Left renal cortex interstitium (tissue), 4 donors: ENCODE data around the gene CASP2. TPM values are rescaled to one million over a fixed set of nuclear protein-coding genes. Genes with fewer than 3 reads are reported as not detected.

Experiments used
- DNase-seq, 4 donors: peaks; one replicate each; pipeline ENCODE4 v3.0.0-alpha.2; 2013; ENCODE audit warnings: low read depth in 4 of 4, low spot score in 2 of 4, missing footprints in 1 of 4
- polyA plus RNA-seq, 4 donors: library from polyadenylated mRNA; unstranded; fragments of 120-200 nt; gene quantifications; one replicate each; pipeline ENCODE4 v1.2.1, GENCODE V29; 2013; ENCODE audit not compliant: insufficient read length in 4 of 4

The CASP2 gene
- polyA plus RNA-seq: 10 to 100 TPM; 42.5 to 61.9 (median 53.3) TPM

DNA sequence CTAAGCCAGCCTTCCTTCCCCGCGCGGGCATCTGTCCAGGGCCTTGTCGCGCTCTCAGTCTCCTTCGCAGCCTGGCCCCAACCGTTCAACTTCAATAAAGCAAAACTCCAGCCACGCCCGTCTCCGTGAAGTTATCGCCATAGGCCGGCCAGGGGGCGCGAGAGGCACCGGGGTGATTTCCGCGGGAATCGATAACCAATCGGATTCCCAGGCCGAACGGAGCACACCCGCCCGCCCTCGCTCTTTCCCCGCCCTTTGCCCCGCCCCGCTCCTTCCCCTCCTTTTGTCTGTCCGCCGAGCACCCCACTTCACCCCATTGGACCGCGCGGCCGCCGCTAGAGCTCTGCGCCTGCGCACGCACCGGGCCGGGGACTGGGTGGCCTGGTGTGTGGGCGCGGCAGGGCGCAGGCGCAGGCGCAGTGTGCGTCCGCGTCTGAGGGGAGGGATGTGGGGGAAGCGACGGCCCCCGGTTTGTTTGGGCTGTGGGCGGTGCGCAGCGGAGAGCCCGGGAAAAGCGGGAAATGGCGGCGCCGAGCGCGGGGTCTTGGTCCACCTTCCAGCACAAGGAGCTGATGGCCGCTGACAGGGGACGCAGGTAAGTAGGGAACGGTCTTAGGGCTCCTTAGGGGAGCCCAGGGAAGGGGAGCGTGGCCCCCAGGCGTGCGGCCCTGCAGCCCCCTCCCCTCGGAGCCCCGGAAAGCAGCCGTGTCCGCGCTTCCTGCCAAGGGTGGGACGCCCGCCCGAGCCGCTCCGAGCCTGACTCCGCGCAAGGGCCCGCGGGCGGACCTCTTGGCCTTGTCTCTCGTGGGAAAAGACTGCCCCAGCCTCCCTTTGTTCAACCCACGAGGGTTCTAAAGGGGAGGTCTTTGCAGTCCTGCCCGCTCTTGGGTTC lies at the start of gene CASP2:
Gene CASP2, plus strand, starts transcription at position 417 of the 892 bp plus-strand sequence. Its CDS starts 105 bp downstream, at position 522.
- peak in 3 of 4 donors; percentile 90 to 93 (median 90) for DNase-seq

DNA sequence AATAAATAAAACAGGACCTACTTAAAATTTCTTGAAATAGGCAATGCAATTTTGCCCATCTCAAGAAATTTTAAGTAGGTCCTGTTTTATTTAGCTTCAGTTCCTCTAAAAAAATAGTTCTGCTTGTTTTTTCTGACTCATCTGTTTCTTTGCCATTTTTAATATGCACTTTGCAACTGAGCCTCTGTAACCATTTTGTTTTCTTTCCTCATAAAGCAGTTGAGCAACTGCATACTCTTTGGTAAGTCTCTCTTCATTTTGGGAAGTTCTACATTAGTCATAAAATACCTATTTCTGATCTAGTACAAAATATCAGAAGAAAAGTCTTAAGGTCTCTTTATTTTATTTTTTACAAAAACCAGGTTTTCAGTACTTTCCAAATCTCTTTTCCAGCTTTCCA lies 48.3 kb upstream of the CASP2 start:
- DNase-seq: no peak

DNA sequence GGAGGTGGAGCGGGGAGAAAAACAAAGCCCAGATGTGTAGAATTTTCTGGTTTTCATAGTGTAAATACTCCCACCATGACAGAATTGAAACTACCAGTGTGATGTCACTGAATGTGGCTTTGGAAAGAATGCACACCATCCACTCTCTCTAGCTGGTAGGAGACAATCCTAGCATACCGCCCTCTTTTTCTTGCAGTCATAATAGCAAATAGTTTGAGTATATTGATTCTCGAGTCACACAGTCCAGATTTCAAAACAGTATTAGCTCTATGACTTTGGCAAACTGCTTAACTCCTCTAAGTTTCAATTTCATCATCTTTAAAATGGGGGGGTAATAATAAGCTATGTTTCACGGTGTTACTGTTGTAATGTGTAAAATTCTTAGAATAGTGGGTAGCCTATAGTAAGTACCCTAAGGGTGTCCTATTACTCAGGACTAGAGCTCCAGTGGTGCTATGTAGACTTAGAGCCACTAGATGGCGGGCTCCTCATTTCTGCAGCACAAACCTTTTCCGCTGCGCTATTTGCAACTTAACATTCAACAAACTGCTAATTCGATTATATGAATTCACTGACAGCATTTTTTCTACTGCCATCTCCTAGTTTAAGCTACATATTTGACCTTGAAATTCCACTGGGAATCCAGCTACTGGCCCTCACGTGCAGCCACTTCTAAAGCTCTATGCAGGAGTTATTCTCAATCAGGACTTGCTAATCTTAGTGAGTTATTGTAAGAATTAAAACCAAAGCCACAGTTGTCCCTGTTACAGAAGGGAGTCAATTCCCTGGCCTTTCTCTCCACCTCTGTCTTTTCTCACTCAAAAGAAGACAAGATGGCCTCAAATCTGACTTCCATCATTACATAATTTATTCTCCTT lies 47.6 kb upstream of the CASP2 start:
- DNase-seq: peak in 3 of 4 donors; percentile 57 to 65 (median 61)

DNA sequence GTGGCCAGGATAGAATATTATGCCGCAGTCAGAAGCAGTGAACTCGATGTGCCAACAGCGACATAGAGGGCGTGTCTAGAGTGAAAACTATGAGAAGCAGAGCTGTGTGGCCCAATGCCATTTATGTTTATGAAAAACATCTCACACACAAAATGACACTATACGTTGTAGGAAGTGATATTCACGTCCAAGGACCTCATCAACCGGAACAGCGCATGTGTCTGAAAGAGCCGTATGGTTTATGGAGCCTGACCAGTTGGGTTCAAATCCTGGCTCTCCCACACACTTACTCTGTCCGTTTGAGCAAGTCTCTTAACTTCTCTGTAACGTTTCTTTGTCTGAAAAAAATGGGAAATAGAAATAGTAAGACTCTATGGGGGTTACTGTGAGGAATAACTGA lies 45.8 kb upstream of the CASP2 start:
- DNase-seq: no peak

DNA sequence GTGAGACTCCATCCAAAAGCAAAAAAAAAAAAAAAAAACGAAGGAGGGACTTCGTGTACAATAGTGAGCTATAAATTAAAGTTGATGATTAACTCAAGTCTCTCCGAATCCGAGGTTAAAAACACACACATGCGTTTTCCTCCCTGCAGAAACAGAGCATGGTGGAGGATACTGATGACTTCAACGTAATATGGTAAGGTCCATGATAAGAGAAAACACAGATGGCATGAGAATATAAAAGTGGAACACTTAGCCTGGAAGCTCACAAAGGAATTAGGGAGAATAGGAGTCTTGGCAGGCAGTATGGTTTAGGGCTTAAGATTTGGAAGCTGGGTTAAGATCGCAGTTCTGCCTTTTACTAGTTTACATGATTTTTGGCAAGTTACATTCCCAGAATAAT lies 45.0 kb upstream of the CASP2 start:
- DNase-seq: no peak

DNA sequence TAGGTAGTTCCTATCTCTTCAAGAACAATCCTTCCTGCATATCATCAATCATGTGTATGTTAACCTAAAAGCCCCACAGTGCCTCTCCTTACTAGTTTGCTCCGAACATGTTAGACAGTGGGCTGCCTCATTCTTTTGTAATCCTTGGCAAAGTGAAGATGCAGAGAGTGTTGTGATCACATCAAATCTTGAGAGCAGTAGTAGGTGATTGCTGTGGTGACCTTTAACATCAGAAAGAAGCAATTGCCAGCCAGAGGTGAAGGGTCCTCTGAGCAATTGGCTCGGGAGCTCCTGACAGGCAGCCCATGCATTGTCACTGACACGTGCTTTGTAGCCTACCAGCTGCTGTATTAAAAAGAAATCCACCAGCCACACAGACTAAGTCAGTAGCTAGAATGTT lies 44.5 kb upstream of the CASP2 start:
- no peak for DNase-seq

DNA sequence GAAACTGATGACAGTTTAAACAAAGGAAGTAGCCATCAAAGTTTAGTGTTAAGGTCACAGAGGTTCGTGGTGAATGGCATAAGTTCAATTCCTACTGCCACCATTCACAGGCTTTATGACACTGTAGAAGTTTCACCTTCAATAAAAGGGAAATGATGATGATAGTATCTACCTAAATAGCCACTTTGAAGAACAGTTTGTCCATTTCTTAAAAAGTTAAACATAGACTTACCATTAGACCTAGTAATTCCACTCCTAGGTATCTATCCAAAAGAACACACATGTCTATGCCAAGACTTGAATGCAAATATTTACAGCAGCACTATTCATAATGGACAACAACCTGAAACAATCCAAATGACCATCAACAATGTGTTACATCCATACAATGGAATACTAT lies 43.8 kb upstream of the CASP2 start:
- DNase-seq: no peak

DNA sequence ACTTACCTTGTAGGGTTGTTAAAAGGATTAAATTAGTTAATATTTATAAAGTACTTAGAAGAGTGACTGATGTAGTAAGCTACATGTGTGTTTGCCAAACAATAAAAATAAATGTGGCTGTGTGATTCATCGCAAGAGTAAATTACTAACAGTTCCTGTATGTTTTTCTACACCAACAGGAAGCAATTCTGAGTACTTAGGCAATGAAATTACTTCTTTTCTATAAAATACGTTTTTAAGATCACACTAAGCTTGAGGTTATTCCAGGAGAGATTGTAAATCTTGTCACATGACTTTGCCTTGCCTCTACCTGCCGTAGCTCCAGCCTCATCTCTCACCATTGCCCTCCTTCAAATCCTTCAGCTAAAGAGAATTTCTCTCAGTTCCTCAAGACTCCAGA lies 43.0 kb upstream of the CASP2 start:
- no peak for DNase-seq

DNA sequence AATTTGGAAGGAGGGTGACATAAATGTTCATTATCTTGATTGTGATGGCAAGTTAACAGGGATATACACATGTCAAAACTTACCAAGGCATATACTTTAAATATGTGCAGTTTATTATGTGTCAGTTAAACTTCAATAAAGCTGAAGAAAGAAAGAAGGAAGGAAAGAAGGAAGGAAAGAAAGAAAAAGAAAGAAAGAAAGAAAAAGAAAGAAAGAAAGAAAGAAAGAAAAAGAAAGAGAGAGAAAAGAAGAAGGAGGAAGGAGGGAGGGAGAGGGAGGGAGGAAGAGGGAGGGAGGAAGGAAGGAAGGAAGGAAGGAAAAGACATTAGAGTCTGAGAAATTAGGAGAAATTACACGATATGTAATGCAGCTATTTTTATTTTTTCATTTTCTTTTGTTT lies 40.8 kb upstream of the CASP2 start:
- DNase-seq: no peak

DNA sequence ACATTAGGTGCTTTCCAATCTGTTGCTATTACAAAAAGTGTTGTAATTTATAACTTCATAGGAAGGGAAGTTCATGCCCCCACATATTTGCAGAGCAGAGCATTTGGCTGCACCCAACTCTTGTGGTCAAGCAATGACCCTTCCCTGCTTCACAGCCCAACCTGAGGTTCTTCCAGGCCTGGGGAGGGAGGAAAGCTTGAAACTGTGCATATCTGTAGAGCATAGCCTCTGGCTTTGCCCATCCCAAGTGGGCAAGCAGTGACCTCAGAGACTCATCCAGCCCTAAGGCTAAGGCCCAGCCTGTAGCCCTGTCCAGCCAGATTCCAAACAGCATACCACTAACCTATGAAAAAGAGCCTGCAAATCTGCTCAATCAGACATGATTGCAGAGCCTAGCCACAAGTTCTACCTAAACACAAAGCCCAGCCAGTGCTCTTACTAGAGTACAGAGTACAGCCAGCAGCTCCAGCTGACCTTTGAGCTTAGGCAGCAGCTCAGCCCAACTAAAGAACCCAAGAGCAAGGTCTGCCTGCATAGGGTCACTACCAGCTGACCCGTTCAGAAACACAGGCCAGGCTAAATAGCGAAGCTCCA lies 39.3 kb upstream of the CASP2 start:
- DNase-seq: no peak

DNA sequence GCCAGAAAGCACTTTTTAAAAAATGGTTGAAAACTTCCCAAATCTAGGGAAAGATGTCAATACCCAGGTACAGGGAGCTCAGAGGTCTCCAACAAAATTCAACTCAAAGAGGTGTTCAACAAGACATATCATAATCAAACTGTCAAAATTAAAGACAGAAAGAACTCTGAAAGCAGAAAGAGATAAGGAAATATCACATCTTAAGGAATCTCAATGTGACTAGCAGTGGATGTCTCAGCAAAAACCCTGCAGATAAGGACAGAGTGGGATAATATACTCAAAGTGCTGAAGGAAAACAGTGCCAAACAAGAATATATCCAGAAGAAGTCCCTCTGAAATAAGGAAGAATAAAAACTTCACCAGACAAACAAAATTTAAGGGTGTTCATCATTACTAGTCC lies 38.0 kb upstream of the CASP2 start:
- DNase-seq: no peak

DNA sequence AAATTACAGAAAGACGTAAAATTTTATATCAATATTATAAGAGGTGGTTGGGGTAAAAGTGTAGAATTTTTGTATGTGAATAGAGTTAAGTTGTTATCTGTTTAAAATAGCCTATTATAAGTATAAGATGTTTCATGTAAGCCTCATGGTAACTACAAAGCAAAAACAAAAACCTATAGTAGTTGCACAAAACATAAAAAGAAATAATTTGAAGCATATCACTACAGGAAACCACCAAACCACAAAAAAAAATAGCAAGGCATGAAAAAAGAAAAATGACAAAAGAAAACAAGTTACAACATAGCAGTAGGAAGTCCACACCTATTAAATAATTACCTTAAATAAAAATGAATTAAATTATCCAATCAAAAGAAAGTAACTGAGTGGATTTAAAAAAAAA lies 37.3 kb upstream of the CASP2 start:
- DNase-seq: no peak

DNA sequence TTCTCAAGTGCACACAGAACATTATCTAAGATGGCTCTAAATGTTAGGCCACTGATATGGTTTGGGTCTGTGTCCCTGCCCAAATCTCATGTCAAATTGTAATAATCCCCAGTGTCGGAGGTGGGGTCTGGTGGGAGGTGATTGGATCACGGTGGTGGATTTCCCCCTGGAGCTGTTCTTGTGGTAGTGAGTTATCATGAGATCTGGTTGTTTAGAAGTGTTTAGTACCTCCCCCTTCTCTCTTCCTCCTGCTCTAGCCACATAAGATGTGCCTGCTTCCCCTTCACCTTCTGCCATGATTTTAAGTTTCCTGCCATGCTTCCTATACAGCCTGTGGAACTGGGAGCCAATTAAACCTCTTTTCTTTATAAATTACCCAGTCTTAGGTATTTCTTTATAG lies 36.1 kb upstream of the CASP2 start:
- no peak for DNase-seq

DNA sequence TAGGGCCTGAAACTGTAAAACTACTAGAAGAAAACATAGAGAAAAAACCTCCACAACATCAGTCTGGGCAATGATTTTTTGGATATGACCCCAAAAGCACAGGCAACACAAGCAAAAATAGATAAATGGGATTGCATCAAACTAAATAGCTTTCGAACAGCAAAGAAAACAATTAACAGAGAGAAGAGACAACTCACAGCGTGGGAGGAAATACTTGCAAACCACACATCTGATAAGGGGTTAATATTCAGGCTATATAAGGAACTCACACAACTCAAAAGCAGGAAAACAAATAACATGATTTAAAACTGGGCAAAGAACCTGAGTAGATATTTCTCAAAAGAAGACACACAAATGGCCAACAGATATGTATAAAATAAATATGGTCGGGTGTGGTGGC lies 32.6 kb upstream of the CASP2 start:
- DNase-seq: no peak

DNA sequence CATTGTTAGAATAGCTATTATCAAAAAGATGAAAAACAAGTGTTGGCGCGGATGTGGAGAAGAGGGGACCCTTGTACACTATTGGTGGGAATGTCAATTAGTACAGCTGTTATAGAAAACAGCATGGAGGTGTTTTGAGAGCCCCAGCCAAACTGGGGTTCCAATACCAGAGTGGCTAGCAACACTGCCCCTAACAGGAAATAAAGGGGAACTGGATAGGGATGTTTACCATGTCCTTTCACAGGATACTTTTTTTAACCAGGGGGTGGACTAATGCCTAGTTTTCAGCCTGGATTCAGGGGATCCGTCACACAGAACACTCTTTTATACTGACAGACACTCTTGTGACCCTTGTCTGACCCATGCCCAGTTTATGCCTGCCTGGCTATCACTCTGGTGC lies 31.8 kb upstream of the CASP2 start:
- no peak for DNase-seq

DNA sequence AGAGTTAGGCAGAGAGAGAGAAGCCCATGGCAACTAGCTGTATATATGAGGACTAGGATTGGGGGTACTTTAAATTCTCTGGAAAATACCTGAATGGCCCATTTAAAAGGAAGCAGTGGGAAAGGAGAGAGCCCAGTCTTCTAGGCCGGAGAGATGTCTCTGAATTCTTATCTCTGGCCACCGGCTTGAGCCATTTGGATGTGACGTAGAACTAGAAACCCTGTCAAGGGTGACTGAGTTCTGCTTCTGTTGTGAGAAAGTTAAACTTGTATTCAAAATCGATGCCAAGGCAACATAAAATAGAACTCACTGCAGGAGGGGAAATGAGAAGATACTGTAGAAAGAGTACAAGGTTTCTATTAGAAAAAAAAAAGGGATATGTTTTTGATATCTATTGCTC lies 31.2 kb upstream of the CASP2 start:
- DNase-seq: no peak

DNA sequence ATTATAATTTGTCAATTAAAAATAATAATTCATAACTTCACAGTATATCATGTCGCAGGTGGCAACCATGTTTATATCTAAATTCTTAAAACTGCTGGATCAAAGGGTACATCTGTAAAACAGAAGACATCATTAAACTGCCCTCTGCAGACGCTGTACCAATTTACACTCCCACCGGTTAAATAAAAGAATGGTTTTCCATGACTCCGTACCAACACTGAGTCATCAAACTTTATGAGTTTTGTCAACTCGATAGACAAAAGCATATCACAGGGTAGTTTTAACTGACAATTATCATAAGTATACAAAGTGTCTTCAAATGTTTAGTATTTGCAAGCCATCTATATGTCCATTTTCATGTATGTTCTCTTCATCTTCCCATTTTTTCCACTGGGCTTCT lies 30.6 kb upstream of the CASP2 start:
- DNase-seq: no peak

DNA sequence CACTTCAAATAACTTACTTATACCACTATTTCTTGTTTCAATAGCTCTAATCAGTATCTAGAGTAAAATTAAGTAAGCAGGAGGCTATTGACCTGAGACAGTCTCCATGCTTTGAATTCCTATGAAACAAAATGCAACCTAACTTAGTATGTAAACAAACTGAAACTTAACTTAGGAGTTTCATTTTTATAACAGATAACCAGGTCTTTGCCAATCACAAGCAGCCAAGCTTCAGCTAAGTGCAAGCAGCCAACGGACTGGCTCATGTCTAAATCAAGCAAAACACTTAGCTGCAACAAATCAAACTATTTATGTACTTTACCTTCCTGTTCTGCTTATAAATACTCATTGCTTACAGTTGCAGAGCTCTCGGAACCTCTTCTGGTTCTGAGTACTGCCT lies 29.3 kb upstream of the CASP2 start:
- DNase-seq: no peak

DNA sequence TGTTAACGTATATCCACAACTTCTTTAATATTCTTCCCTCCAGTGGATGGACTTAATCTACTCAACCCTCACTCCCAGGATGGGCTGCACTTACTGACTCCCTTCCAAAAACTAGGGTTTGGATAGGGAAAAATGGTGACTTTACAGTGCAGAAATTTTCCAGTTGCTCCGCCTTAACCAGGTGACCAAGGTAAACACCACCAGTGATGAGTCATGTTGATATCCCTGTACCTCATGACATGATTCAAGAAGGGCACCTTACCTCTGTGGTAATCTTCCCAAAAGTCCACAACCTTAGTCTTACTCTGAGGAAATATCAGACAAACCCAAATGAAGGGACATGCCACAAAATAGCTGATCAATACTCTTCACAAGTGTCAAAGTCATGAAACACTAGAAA lies 28.4 kb upstream of the CASP2 start:
- DNase-seq: no peak

DNA sequence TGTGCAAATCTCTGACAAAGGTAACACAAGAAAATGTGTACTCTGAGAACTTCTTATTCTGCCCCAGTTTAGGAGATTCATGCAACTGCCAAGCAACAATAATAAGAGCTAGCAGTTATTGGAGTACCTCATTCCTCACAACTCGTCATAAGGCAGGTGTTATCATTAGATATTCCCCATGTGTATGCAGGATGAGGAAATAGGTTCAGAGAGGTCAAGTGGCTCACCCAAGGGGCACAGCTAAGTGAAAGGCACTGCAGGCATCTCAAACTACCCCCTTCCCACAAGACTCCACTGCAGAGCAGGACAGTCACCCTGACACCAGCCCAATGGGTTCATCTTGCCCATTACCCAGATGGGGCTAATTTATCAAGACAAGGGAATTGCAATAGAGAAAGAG lies 26.2 kb upstream of the CASP2 start:
- DNase-seq: no peak
